Spinal cord (tissue), 10 donors: ENCODE measurements around the gene SBF1. TPM values are rescaled to one million over a fixed set of nuclear protein-coding genes. Genes with fewer than 3 reads are reported as not detected.
"Not testable (repeated sequence)": the region's sequence is repeated elsewhere in the genome, so short reads cannot be mapped to it uniquely, and the experiment has no call there.

ENCODE experiments used
- DNase-seq, 6 donors: peaks; one replicate each; pipeline versions ENCODE4 v3.0.0 to v3.0.0-alpha.2; 2013 to 2015; ENCODE audit warnings: low spot score in 6 of 6, low read depth in 4 of 6
- H3K27ac ChIP-seq: one replicate; pipeline ENCODE4 v1.5.1; 2013; ENCODE audit warnings: low read depth, low read length, control low read depth
- H3K27me3 ChIP-seq: one replicate; pipeline ENCODE4 v1.6.1; 2013; ENCODE audit warnings: low read length; ENCODE audit not compliant: control insufficient read depth, insufficient read depth
- H3K36me3 ChIP-seq: one replicate; pipeline ENCODE4 v1.6.1; 2013; ENCODE audit warnings: low read length; ENCODE audit not compliant: control insufficient read depth, insufficient read depth
- H3K4me1 ChIP-seq: one replicate; pipeline ENCODE4 v1.6.1; 2013; ENCODE audit warnings: low read length; ENCODE audit not compliant: control insufficient read depth, insufficient read depth
- H3K4me3 ChIP-seq: one replicate; pipeline ENCODE4 v1.5.1; 2013; ENCODE audit warnings: low read depth, low read length, control low read depth
- H3K9me3 ChIP-seq: one replicate; pipeline ENCODE4 v1.6.1; 2013; ENCODE audit warnings: low read length; ENCODE audit not compliant: control insufficient read depth, insufficient read depth
- WGBS: methylation state at CpG from one replicate; pipeline ENCODE4 v1.1.5; 2013; ENCODE audit warnings: missing lambda C conversion rate; ENCODE audit not compliant: insufficient coverage; 5-methylcytosine and 5-hydroxymethylcytosine counted together
- polyA plus RNA-seq, 2 donors: library from polyadenylated mRNA; unstranded; fragments of 120-200 nt; gene quantifications; one replicate each; pipeline ENCODE4 v1.2.1, GENCODE V29; 2013; ENCODE audit not compliant: insufficient read length in 2 of 2
- total RNA-seq, 2 donors: library from RNA; depleted of rRNA in 1 of 2; stranded (reverse); fragments of 120-200 nt in 1 of 2; fragments of >200 nt in 1 of 2; gene quantifications; one replicate each; pipeline versions ENCODE4 v1.2.3 to v1.2.4, GENCODE V29; 2013 to 2014
- donor health status: healthy.

The SBF1 gene
- total and polyA plus RNA-seq, 4 donors: 51.0 to 118 (median 90.0) TPM

- Histone ChIP-seq H3K4me1 (no peaks in the 10 kb centered on the region), H3K27ac (no peak overlapping the region), H3K27me3 (no peaks in the 10 kb centered on the region), H3K4me3 (no peak overlapping the region), H3K9me3 (no peaks in the 10 kb centered on the region), H3K36me3 (peaks cover 93% of the 10 kb centered on the region)
- DNase-seq: no peak
- WGBS: 96% methylated on average over 5 of the region's 5 CpGs
These were observed 56.2 kb downstream of the SBF1 start for GRCh38 chr22:50418624-50419023.

- no peak overlapping the region for H3K27ac ChIP-seq
These were observed 57.2 kb downstream of the SBF1 start for GRCh38 chr22:50417411-50418210.

GRCh38 chr22:50416996-50417395 is 57.8 kb downstream of the SBF1 start:
- DNase-seq: no peak
- Histone ChIP-seq H3K9me3 (no peaks in the 10 kb centered on the region), H3K27ac (no peak overlapping the region), H3K36me3 (peaks cover 84% of the 10 kb centered on the region), H3K4me1 (no peaks in the 10 kb centered on the region), H3K27me3 (no peaks in the 10 kb centered on the region), H3K4me3 (no peak overlapping the region)
- 88% methylated on average over 6 of the region's 8 CpGs for WGBS

More at GRCh38 chr22:50417411-50418210, 57.2 kb downstream of the SBF1 start:
- peaks cover 91% of the 10 kb centered on the region for H3K36me3 ChIP-seq
- H3K27me3 ChIP-seq: no peaks in the 10 kb centered on the region
- H3K9me3 ChIP-seq: no peaks in the 10 kb centered on the region
- 90% methylated on average over 9 of the region's 13 CpGs for WGBS
- no peak overlapping the region for H3K4me3 ChIP-seq
- H3K4me1 ChIP-seq: no peaks in the 10 kb centered on the region
- DNase-seq: no peak

GRCh38 chr22:50415426-50415825 is 59.4 kb downstream of the SBF1 start:
- H3K9me3 ChIP-seq: no peaks in the 10 kb centered on the region
- DNase-seq: no peak
- WGBS: 97% methylated on average over 12 of the region's 12 CpGs
- H3K36me3 ChIP-seq: peaks cover 84% of the 10 kb centered on the region
- no peaks in the 10 kb centered on the region for H3K27me3 ChIP-seq
- no peak overlapping the region for H3K4me3 ChIP-seq
- no peaks in the 10 kb centered on the region for H3K4me1 ChIP-seq
- H3K27ac ChIP-seq: no peak overlapping the region

GRCh38 chr22:50414476-50415248 is 60.2 kb downstream of the SBF1 start:
- DNase-seq: no peak
- WGBS: 96% methylated on average over 31 of the region's 31 CpGs
- H3K36me3 ChIP-seq: peaks cover 77% of the 10 kb centered on the region
- no peak overlapping the region for H3K4me3 ChIP-seq
- H3K4me1 ChIP-seq: no peaks in the 10 kb centered on the region
- H3K27ac ChIP-seq: no peak overlapping the region
- no peaks in the 10 kb centered on the region for H3K27me3 ChIP-seq
- no peaks in the 10 kb centered on the region for H3K9me3 ChIP-seq

GRCh38 chr22:50408954-50409353 is 65.9 kb downstream of the SBF1 start:
- peaks cover 71% of the 10 kb centered on the region for H3K36me3 ChIP-seq
- 80% methylated on average over 1 of the region's 9 CpGs for WGBS
- H3K27me3 ChIP-seq, H3K27ac ChIP-seq, DNase-seq, H3K4me3 ChIP-seq, H3K9me3 ChIP-seq, H3K4me1 ChIP-seq: not testable (repeated sequence)

- Histone ChIP-seq H3K9me3 (no peaks in the 10 kb centered on the region), H3K4me3 (no peak overlapping the region), H3K4me1 (peaks cover 6% of the 10 kb centered on the region), H3K27ac (no peak overlapping the region), H3K36me3 (peaks cover 71% of the 10 kb centered on the region), H3K27me3 (no peaks in the 10 kb centered on the region)
- no peak for DNase-seq
- 94% methylated on average over 10 of the region's 13 CpGs for WGBS
These were observed 66.5 kb downstream of the SBF1 start for GRCh38 chr22:50408311-50408710.

- H3K9me3 ChIP-seq: no peaks in the 10 kb centered on the region
- no peaks in the 10 kb centered on the region for H3K27me3 ChIP-seq
- peaks cover 9% of the 10 kb centered on the region for H3K4me1 ChIP-seq
- WGBS: 93% methylated on average over 24 of the region's 25 CpGs
- no peak for DNase-seq
- peaks cover 72% of the 10 kb centered on the region for H3K36me3 ChIP-seq
- no peak overlapping the region for H3K27ac ChIP-seq
- no peak overlapping the region for H3K4me3 ChIP-seq
These were observed 68.2 kb downstream of the SBF1 start for GRCh38 chr22:50406416-50407170.

GRCh38 chr22:50403701-50404101 is 71.1 kb downstream of the SBF1 start:
- Histone ChIP-seq H3K27me3 (no peaks in the 10 kb centered on the region), H3K4me3 (no peak overlapping the region), H3K27ac (no peak overlapping the region), H3K4me1 (peaks cover 17% of the 10 kb centered on the region), H3K9me3 (no peaks in the 10 kb centered on the region), H3K36me3 (peaks cover 71% of the 10 kb centered on the region)
- WGBS: 42% methylated on average over 8 of the region's 8 CpGs
- DNase-seq: peak in 3 of 6 donors; percentile 2 to 57 (median 37)
